ENCODE measurements around the gene SOX13.

- TF ChIP-seq RAD21 (IDR thresholded peaks at IDR 0.05; ENCODE audit: low read depth) = no peak
- TF ChIP-seq NFIC (IDR thresholded peaks at IDR 0.05) = no peak
- no peak for TF ChIP-seq REST (IDR thresholded peaks at IDR 0.05; ENCODE audit: low read depth)
- TF ChIP-seq MAX (IDR thresholded peaks at IDR 0.05) = no peak
- TF ChIP-seq CEBPB (IDR thresholded peaks at IDR 0.05) = no peak
- TF ChIP-seq, protein P1, sequence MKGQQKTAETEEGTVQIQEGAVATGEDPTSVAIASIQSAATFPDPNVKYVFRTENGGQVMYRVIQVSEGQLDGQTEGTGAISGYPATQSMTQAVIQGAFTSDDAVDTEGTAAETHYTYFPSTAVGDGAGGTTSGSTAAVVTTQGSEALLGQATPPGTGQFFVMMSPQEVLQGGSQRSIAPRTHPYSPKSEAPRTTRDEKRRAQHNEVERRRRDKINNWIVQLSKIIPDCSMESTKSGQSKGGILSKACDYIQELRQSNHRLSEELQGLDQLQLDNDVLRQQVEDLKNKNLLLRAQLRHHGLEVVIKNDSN (IDR thresholded peaks at IDR 0.05) = no peak
- TF ChIP-seq EP300 (IDR thresholded peaks at IDR 0.05; ENCODE audit: borderline replicate concordance) = no peak
- TF ChIP-seq FOXM1 (IDR thresholded peaks at IDR 0.05; ENCODE audit: borderline replicate concordance, low read depth) = no peak
- no peak for TF ChIP-seq CREB1 (IDR thresholded peaks at IDR 0.05; ENCODE audit: low read depth)
Observed at GRCh38 chr1:204146309-204146708, 73.4 kb downstream of the SOX13 start.
